HCT116 (cell line): Measurements from ENCODE around the gene FBXO17. TPM values are rescaled to one million over a fixed set of nuclear protein-coding genes. Genes with fewer than 3 reads are reported as not detected.

ENCODE experiments used
- ATAC-seq: fragments of 200-7000 bp; cut with Tn5 transposase; 2 replicates; pipeline ENCODE4 v1.9.1; 2020; ENCODE audit warnings: mild to moderate bottlenecking, moderate library complexity
- BruUV-seq: library from RNA; stranded (reverse); fragments of 400-500 nt; replicated peaks from 2 replicates; lab custom pipeline; 2021; lab: Mats Ljungman, UMichigan
- CTCF ChIA-PET: fragments of 300-600 bp; sonication (Branson Sonifier 250); formaldehyde crosslinking; loops from one replicate; lab custom pipeline; 2021; ENCODE audit warnings: antibody characterized with exemption; lab: Charles Lee
- POLR2A ChIA-PET: fragments of 300-600, 350-600 bp; sonication (Branson Sonifier 250); formaldehyde crosslinking; loops from one replicate; lab custom pipeline; 2021; ENCODE audit warnings: antibody characterized with exemption; lab: Charles Lee
- RAD21 ChIA-PET, 2 experiments: fragments of 300-600 bp; sonication (Branson Sonifier 250); formaldehyde crosslinking; loops; one replicate each; lab custom pipeline; 2023; ENCODE audit warnings: low total read pairs in 2 of 2; ENCODE audit not compliant: uncharacterized antibody in 2 of 2, unreplicated experiment in 2 of 2, low non-redundant PET in 1 of 2; lab: Charles Lee
- DNase-seq: peaks from one replicate; pipeline ENCODE4 v3.0.0-alpha.2; 2010; ENCODE audit warnings: low read depth, low spot score
- H2AFZ ChIP-seq: fragments of 200-600 bp; shearing (Covaris generic), sonication (generic); 2 replicates; pipeline ENCODE4 v1.6.1; 2017; ENCODE audit warnings: low read depth, mixed run types, mixed read lengths, antibody characterized with exemption, low read length; ENCODE audit not compliant: poor library complexity, severe bottlenecking
- H3K27ac ChIP-seq: 2 replicates; pipeline ENCODE4 v1.5.1; 2012; ENCODE audit warnings: low read depth, low read length
- H3K27me3 ChIP-seq: fragments of 200-600 bp; sonication (generic); 2 replicates; pipeline ENCODE4 v1.6.1; 2016; ENCODE audit warnings: mixed run types, low read length, mixed read lengths; ENCODE audit not compliant: insufficient read depth
- H3K36me3 ChIP-seq, 2 experiments: fragments of 200-500 bp in 1 of 2; fragments of 200-600 bp in 1 of 2; sonication (Bioruptor generic) in 1 of 2; sonication (generic) in 1 of 2; 2 replicates each; pipeline versions ENCODE4 v1.5.1 to v1.6.1; 2014 to 2016; ENCODE audit warnings: low read length in 2 of 2, inconsistent platforms in 1 of 2, mixed read lengths in 1 of 2, mixed run types in 1 of 2; ENCODE audit not compliant: insufficient read depth in 2 of 2, control insufficient read depth in 1 of 2
- H3K4me1 ChIP-seq, 2 experiments: fragments of 200-600 bp in 1 of 2; sonication (generic) in 1 of 2; 2 replicates each; pipeline versions ENCODE4 v1.5.1 to v1.6.1; 2012 to 2017; ENCODE audit warnings: low read length in 2 of 2, inconsistent platforms in 1 of 2, mild to moderate bottlenecking in 1 of 2, mixed read lengths in 1 of 2, mixed run types in 1 of 2, moderate library complexity in 1 of 2; ENCODE audit not compliant: insufficient read depth in 2 of 2, control insufficient read depth in 1 of 2
- H3K4me2 ChIP-seq: fragments of 200-600 bp; sonication (generic); 2 replicates; pipeline ENCODE4 v1.6.1; 2017; ENCODE audit warnings: mixed run types, low read length, mixed read lengths
- H3K4me3 ChIP-seq, 2 experiments: fragments of 200-600 bp in 1 of 2; sonication (generic) in 1 of 2; replicated peaks in 1 of 2; 2 replicates each; pipeline ENCODE4 v1.5.1; 2011 to 2016; ENCODE audit warnings: low read length in 2 of 2, control low read depth in 1 of 2, low read depth in 1 of 2, mild to moderate bottlenecking in 1 of 2, mixed read lengths in 1 of 2, mixed run types in 1 of 2
- H3K79me2 ChIP-seq: fragments of 200-600 bp; sonication (generic); 2 replicates; pipeline ENCODE4 v1.6.1; 2017; ENCODE audit warnings: mild to moderate bottlenecking, mixed run types, low read length, moderate library complexity, mixed read lengths; ENCODE audit not compliant: insufficient read depth
- H3K9ac ChIP-seq: fragments of 200-600 bp; sonication (generic); 2 replicates; pipeline ENCODE4 v1.6.1; 2016; ENCODE audit warnings: low read length, mixed read lengths
- H3K9me2 ChIP-seq: fragments of 200-600 bp; sonication (generic), shearing (Covaris generic); 2 replicates; pipeline ENCODE4 v1.6.1; 2017; ENCODE audit warnings: mixed run types, mild to moderate bottlenecking, moderate library complexity; ENCODE audit not compliant: insufficient read depth
- H3K9me3 ChIP-seq, 2 experiments: fragments of 200-500 bp in 1 of 2; fragments of 200-600 bp in 1 of 2; sonication (Bioruptor generic) in 1 of 2; sonication (generic) in 1 of 2; 2 replicates each; pipeline ENCODE4 v1.6.1; 2014 to 2017; ENCODE audit warnings: low read length in 2 of 2, mixed read lengths in 2 of 2, inconsistent platforms in 1 of 2, low read depth in 1 of 2, mild to moderate bottlenecking in 1 of 2, mixed run types in 1 of 2, moderate library complexity in 1 of 2; ENCODE audit not compliant: control insufficient read depth in 1 of 2, insufficient read depth in 1 of 2
- H4K20me1 ChIP-seq: fragments of 200-600 bp; sonication (generic), shearing (Covaris generic); 2 replicates; pipeline ENCODE4 v1.6.1; 2017; ENCODE audit warnings: mixed run types, mild to moderate bottlenecking, moderate library complexity; ENCODE audit not compliant: insufficient read depth
- ATF3 ChIP-seq: IDR thresholded peaks from 2 replicates; pipeline ENCODE4 v1.6.1; 2012
- CBX3 ChIP-seq: IDR thresholded peaks from 2 replicates; pipeline ENCODE4 v1.6.1; 2012; ENCODE audit warnings: low read depth
- EZH2 ChIP-seq: fragments of 200-600 bp; sonication (generic); IDR thresholded peaks from 2 replicates; pipeline ENCODE4 v1.6.1; 2017; ENCODE audit warnings: antibody characterized with exemption, mixed run types
- EZH2phosphoT487 ChIP-seq: fragments of 200-600 bp; IDR thresholded peaks from 2 replicates; pipeline ENCODE4 v1.6.1; 2018; ENCODE audit warnings: antibody characterized with exemption, borderline replicate concordance
- FOSL1 ChIP-seq: IDR thresholded peaks from 2 replicates; pipeline ENCODE4 v1.6.1; 2012; ENCODE audit warnings: low read depth
- JUND ChIP-seq: IDR thresholded peaks from 2 replicates; pipeline ENCODE4 v1.6.1; 2012
- POLR2A ChIP-seq: IDR thresholded peaks from 2 replicates; pipeline ENCODE4 v1.7.0; 2011; ENCODE audit warnings: borderline replicate concordance; ENCODE audit not compliant: insufficient read depth, insufficient read length; ENCODE audit errors: extremely low read depth
- POLR2AphosphoS5 ChIP-seq: IDR thresholded peaks from 2 replicates; pipeline ENCODE4 v1.6.1; 2011; ENCODE audit warnings: mild to moderate bottlenecking, low read depth, low read length, moderate library complexity
- RAD21 ChIP-seq: IDR thresholded peaks from 2 replicates; pipeline ENCODE4 v1.6.1; 2012; ENCODE audit warnings: low read depth, mild to moderate bottlenecking
- SIN3A ChIP-seq: IDR thresholded peaks from 2 replicates; pipeline ENCODE4 v1.6.1; 2012; ENCODE audit warnings: low read depth
- TCF7L2 ChIP-seq: IDR thresholded peaks from 2 replicates; pipeline ENCODE4 v1.7.0; 2011; ENCODE audit warnings: borderline replicate concordance, inconsistent platforms; ENCODE audit not compliant: insufficient read depth, insufficient read length; ENCODE audit errors: extremely low read depth
- YY1 ChIP-seq: IDR thresholded peaks from 2 replicates; pipeline ENCODE4 v1.6.1; 2011; ENCODE audit warnings: low read length, low read depth, moderate library complexity, mild to moderate bottlenecking; ENCODE audit not compliant: insufficient replicate concordance; ENCODE audit errors: extremely low read depth
- ZFX ChIP-seq: fragments of 450-650 bp; IDR thresholded peaks from 2 replicates; pipeline ENCODE4 v1.6.1; 2017
- intact Hi-C: fragments of 100-400 bp; cut with micrococcal nuclease; formaldehyde crosslinking; loops from 2 replicates; pipeline ENCODE4 v1.10.0; 2022
- total RNA-seq: library from RNA; stranded (reverse); gene quantifications from one replicate; pipeline ENCODE4 v1.2.1, GENCODE V29; 2021; ENCODE audit not compliant: unreplicated experiment
- TF ChIP-seq, protein P1 (sequence below): IDR thresholded peaks from 2 replicates; pipeline ENCODE4 v1.6.1; 2011; ENCODE audit warnings: mild to moderate bottlenecking, low read length, moderate library complexity; ENCODE audit not compliant: insufficient replicate concordance; ENCODE audit errors: extremely low read depth
- TF ChIP-seq, protein P2 (sequence below), 3 experiments: fragments of 200-600 bp in 1 of 3; sonication (generic) in 1 of 3; IDR thresholded peaks in 2 of 3; conservative IDR thresholded peaks in 1 of 3; 2 replicates each; pipeline ENCODE4 v1.5.1; 2012 to 2017; ENCODE audit warnings: low read depth in 2 of 3, low read length in 2 of 3, antibody characterized with exemption in 1 of 3, borderline replicate concordance in 1 of 3, control low read depth in 1 of 3, mild to moderate bottlenecking in 1 of 3, mixed read lengths in 1 of 3, mixed run types in 1 of 3, moderate library complexity in 1 of 3; ENCODE audit not compliant: insufficient read depth in 1 of 3

FBXO17 gene
- total RNA-seq, 1 experiment from 2014 or later, result 18.5 TPM

DNA sequence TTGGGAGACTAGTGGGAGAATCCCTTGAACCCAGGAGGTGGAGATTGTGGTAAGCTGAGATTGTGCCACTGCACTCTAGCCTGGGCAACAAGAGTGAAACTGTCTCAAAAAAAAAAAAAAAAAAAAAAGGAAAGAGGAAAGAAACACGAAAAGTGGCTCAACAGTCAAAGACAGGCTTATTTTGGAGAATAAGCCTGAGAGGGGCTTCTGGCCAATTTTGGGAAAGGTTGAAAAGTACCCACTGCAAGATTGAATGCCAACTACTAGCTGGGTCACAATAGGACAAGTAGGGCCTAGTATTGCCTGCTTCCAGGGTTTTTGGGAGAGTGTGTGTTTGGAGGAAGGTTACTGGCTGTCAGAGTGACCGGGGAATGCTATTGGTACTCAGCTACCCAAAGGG, 17.2 kb downstream of the FBXO17 start:
- no peak overlapping the region for H3K4me3 ChIP-seq
- H3K9me2 ChIP-seq, result no peaks in the 10 kb centered on the region
- RAD21 ChIA-PET, result no interaction called here
- no peak overlapping the region for H3K9ac ChIP-seq
- H3K79me2 ChIP-seq, result no peaks in the 10 kb centered on the region
- POLR2A ChIA-PET, result interaction anchor here (0.7 kb wide), 1 partner anchor 295 kb away, joined by 3 read pairs; no protein-coding TSS in a partner anchor
- no peak overlapping the region for H2AFZ ChIP-seq
- no peak overlapping the region for H3K27ac ChIP-seq
- no peak for DNase-seq
- no peak for TF ChIP-seq CBX3
- TF ChIP-seq, protein P1, sequence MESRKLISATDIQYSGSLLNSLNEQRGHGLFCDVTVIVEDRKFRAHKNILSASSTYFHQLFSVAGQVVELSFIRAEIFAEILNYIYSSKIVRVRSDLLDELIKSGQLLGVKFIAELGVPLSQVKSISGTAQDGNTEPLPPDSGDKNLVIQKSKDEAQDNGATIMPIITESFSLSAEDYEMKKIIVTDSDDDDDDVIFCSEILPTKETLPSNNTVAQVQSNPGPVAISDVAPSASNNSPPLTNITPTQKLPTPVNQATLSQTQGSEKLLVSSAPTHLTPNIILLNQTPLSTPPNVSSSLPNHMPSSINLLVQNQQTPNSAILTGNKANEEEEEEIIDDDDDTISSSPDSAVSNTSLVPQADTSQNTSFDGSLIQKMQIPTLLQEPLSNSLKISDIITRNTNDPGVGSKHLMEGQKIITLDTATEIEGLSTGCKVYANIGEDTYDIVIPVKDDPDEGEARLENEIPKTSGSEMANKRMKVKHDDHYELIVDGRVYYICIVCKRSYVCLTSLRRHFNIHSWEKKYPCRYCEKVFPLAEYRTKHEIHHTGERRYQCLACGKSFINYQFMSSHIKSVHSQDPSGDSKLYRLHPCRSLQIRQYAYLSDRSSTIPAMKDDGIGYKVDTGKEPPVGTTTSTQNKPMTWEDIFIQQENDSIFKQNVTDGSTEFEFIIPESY, result no peak
- no peak for TF ChIP-seq EZH2
- TF ChIP-seq POLR2A, result no peak
- no peak for TF ChIP-seq RAD21
- TF ChIP-seq EZH2phosphoT487, result no peak
- TF ChIP-seq ATF3, result no peak
- TF ChIP-seq FOSL1, result no peak
- TF ChIP-seq ZFX, result no peak
- TF ChIP-seq POLR2AphosphoS5, result no peak
- no peak for TF ChIP-seq JUND
- TF ChIP-seq SIN3A, result no peak
- TF ChIP-seq, protein P2, sequence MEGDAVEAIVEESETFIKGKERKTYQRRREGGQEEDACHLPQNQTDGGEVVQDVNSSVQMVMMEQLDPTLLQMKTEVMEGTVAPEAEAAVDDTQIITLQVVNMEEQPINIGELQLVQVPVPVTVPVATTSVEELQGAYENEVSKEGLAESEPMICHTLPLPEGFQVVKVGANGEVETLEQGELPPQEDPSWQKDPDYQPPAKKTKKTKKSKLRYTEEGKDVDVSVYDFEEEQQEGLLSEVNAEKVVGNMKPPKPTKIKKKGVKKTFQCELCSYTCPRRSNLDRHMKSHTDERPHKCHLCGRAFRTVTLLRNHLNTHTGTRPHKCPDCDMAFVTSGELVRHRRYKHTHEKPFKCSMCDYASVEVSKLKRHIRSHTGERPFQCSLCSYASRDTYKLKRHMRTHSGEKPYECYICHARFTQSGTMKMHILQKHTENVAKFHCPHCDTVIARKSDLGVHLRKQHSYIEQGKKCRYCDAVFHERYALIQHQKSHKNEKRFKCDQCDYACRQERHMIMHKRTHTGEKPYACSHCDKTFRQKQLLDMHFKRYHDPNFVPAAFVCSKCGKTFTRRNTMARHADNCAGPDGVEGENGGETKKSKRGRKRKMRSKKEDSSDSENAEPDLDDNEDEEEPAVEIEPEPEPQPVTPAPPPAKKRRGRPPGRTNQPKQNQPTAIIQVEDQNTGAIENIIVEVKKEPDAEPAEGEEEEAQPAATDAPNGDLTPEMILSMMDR (IDR thresholded peaks at IDR 0.05 in 2 of 3, conservative IDR thresholded peaks at IDR 0.05 in 1 of 3; ENCODE audit: borderline replicate concordance in 1 of 3, insufficient read depth in 1 of 3, low read depth in 2 of 3, low read length in 2 of 3), result no peak
- TF ChIP-seq TCF7L2, result no peak
- TF ChIP-seq YY1, result no peak
- CTCF ChIA-PET, result interaction anchor here (0.7 kb wide), 1 partner anchor 184 kb away, joined by 4 read pairs; no protein-coding TSS in a partner anchor
- no peak for ATAC-seq
- no peaks in the 10 kb centered on the region for H3K36me3 ChIP-seq
- intact Hi-C loops, result no loop called here
- BruUV-seq, result no TSS peak
- no peaks in the 10 kb centered on the region for H4K20me1 ChIP-seq
- H3K4me2 ChIP-seq, result no peak overlapping the region
- H3K4me1 ChIP-seq, result peaks cover 0 to 5% of the 10 kb centered on the region in 2 experiments; a peak in 3 of 4 replicates
- no peaks in the 10 kb centered on the region for H3K27me3 ChIP-seq
- H3K9me3 ChIP-seq, result no peaks in the 10 kb centered on the region
